ENCODE measurements around the gene TRMT44. TPM values are rescaled to one million over a fixed set of nuclear protein-coding genes. Genes with fewer than 3 reads are reported as not detected.

Gene TRMT44
- total RNA-seq, 2 experiments from 2014 or later: 24.1 to 29.2 TPM

- H3K27ac Mint-ChIP-seq: no peak overlapping the region
- peaks cover 8% of the 10 kb centered on the region for H3K9me3 Mint-ChIP-seq
- H3K4me3 Mint-ChIP-seq: no peak overlapping the region
- intact Hi-C loops (cut with micrococcal nuclease): no loop called here
- H3K36me3 Mint-ChIP-seq: no peaks in the 10 kb centered on the region
- ChIA-PET POLR2A (no interaction called here), CTCF (no interaction called here)
- H3K4me1 Mint-ChIP-seq (ENCODE audit: low read depth): no peaks in the 10 kb centered on the region
- no peak for DNase-seq
- no peaks in the 10 kb centered on the region for H3K27me3 Mint-ChIP-seq
These were observed 74.9 kb downstream of the TRMT44 start for GRCh38 chr4:8515316-8516060.

DNA sequence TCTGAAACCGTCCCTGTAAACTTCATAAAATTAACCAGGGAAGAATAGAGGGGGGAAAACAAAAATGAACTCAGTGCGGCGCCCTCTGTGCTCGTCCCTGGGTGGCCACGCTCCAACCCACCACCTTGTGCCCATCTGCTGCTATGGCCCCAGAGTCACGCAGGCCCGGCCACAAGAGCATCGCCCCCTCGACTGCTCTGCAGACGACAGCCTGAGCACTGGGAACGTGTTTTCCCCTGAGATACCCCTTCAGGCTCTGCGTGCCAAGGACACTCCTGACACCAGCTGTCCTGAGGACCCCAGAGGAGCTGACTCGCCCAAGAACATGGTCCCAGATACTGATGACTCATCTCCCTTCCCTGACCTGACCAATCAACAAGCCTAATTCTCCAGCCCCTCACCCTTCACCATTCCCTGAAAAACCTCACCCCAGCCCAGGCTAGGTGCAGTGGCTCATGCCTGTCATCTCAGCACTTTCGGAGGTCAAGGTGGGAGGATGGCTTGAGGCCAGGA lies 75.5 kb downstream of the TRMT44 start:
- ChIA-PET CTCF (no interaction called here), POLR2A (no interaction called here)
- Mint-ChIP-seq H3K4me3 (no peak overlapping the region), H3K4me1 (ENCODE audit: low read depth) (no peaks in the 10 kb centered on the region), H3K27me3 (no peaks in the 10 kb centered on the region), H3K27ac (no peak overlapping the region), H3K36me3 (no peaks in the 10 kb centered on the region), H3K9me3 (peaks cover 13% of the 10 kb centered on the region)
- DNase-seq: no peak
- intact Hi-C loops (cut with micrococcal nuclease): no loop called here

GRCh38 chr4:8516996-8517550 lies 76.5 kb downstream of the TRMT44 start:
- ChIA-PET POLR2A (no interaction called here), CTCF (no interaction called here)
- intact Hi-C loops (cut with micrococcal nuclease): no loop called here
- Mint-ChIP-seq H3K4me3 (no peak overlapping the region), H3K9me3 (peaks cover 16% of the 10 kb centered on the region), H3K36me3 (no peaks in the 10 kb centered on the region), H3K27ac (no peak overlapping the region), H3K4me1 (ENCODE audit: low read depth) (no peaks in the 10 kb centered on the region), H3K27me3 (no peaks in the 10 kb centered on the region)
- DNase-seq: no peak

DNA sequence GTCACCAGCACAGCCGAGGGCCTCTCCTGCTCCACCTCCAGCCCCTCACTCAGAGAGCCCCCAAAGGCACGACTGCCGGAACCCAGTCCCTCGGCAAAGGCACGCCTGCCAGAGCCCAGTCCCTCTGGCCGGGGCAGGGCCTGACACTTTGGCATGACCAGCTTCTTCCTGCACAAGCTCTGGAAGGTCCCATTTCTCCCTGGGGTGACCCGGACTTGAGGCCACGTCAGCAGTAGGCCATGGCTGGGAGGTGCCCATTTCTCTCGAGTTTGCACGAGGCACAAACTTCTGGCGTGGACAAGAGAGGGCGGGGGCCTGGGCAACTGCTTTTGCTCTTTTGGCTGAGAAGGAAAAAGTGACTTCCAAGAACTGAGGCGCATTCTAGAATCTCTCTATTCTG lies 77.4 kb downstream of the TRMT44 start:
- intact Hi-C loops (cut with micrococcal nuclease): no loop called here
- H3K4me1 Mint-ChIP-seq (ENCODE audit: low read depth): no peaks in the 10 kb centered on the region
- no peak overlapping the region for H3K4me3 Mint-ChIP-seq
- POLR2A ChIA-PET: no interaction called here
- no peak for DNase-seq
- H3K36me3 Mint-ChIP-seq: no peaks in the 10 kb centered on the region
- H3K27me3 Mint-ChIP-seq: no peaks in the 10 kb centered on the region
- CTCF ChIA-PET: no interaction called here
- no peak overlapping the region for H3K27ac Mint-ChIP-seq
- peaks cover 17% of the 10 kb centered on the region for H3K9me3 Mint-ChIP-seq

- no peaks in the 10 kb centered on the region for H3K27me3 Mint-ChIP-seq
These were observed 81.9 kb downstream of the TRMT44 start for GRCh38 chr4:8522160-8523120.

GRCh38 chr4:8523175-8523574 lies 82.6 kb downstream of the TRMT44 start:
- ChIA-PET POLR2A (no interaction called here), CTCF (no interaction called here)
- H3K27ac Mint-ChIP-seq: no peak overlapping the region
- no peak overlapping the region for H3K4me3 Mint-ChIP-seq
- H3K27me3 Mint-ChIP-seq: no peaks in the 10 kb centered on the region
- peaks cover 12% of the 10 kb centered on the region for H3K9me3 Mint-ChIP-seq
- intact Hi-C loops (cut with micrococcal nuclease): no loop called here
- DNase-seq: no peak
- no peaks in the 10 kb centered on the region for H3K4me1 Mint-ChIP-seq (ENCODE audit: low read depth)
- H3K36me3 Mint-ChIP-seq: no peaks in the 10 kb centered on the region

More at GRCh38 chr4:8522160-8523120, 81.9 kb downstream of the TRMT44 start:
- H3K36me3 Mint-ChIP-seq: no peaks in the 10 kb centered on the region
- peaks cover 12% of the 10 kb centered on the region for H3K9me3 Mint-ChIP-seq
- ChIA-PET POLR2A (no interaction called here), CTCF (no interaction called here)
- H3K27ac Mint-ChIP-seq: no peak overlapping the region
- no peaks in the 10 kb centered on the region for H3K4me1 Mint-ChIP-seq (ENCODE audit: low read depth)
- no peak for DNase-seq
- no peak overlapping the region for H3K4me3 Mint-ChIP-seq
- intact Hi-C loops (cut with micrococcal nuclease): no loop called here

DNA sequence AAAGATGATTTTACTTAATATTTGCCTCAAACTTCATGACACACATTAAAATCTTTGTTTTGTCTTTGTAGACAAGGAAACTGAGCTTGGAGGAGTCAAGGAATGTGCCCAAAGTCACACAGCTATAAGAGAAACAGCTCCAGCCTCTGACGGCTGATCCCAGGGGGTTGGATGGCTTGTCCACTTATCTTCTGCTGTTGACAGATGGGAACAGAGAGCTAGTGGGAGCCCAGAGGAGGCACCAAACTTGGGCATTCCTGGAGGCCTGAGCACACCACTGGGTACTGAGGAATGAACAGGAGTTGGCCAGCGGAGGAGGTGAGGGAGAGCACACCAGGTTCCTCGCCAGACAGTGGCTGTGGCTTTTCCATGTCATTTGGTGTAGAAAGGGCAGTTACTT lies 83.2 kb downstream of the TRMT44 start:
- no peaks in the 10 kb centered on the region for H3K36me3 Mint-ChIP-seq
- no peak for DNase-seq
- ChIA-PET POLR2A (no interaction called here), CTCF (no interaction called here)
- H3K4me3 Mint-ChIP-seq: no peak overlapping the region
- H3K9me3 Mint-ChIP-seq: peaks cover 12% of the 10 kb centered on the region
- no peaks in the 10 kb centered on the region for H3K4me1 Mint-ChIP-seq (ENCODE audit: low read depth)
- no peaks in the 10 kb centered on the region for H3K27me3 Mint-ChIP-seq
- H3K27ac Mint-ChIP-seq: no peak overlapping the region
- intact Hi-C loops (cut with micrococcal nuclease): no loop called here

DNA sequence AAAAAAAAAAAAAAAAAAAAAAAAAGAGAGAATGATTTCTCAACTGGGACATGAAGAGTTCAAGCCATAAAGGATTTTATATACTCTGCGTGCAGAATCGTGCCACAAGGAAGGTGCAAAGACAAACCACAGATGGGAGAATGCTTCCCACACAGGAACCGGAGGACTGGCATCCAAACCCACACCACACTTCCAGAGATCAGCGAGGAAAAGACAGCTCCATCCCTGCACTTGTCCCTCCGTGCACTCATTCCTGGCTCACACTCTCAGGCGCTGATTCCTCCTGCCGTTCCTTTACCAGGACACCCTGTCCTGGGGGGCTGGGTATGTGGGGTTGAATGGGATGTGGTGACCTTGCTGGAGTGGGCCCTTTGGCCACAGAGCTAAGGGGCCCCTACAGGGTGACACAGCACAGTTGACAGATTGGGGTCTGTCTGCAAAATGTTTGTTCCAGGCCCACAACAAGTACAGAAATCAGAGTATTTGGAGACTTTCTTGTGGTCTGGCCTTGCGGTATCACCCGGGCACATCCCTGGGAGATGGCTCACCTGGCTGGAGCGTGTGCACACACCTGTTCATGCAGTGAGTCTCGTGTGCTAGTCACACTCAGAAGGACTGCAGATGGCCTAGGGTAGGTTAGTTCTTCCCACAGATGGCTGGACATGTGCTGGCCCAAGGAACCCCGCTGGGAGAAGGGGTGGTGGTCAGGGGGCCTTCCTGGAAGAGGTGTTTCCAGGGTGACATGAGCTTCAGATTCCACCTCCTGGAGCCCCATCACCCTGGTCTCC lies 84.2 kb downstream of the TRMT44 start:
- Mint-ChIP-seq H3K27me3 (no peaks in the 10 kb centered on the region), H3K4me3 (no peak overlapping the region), H3K9me3 (peaks cover 12% of the 10 kb centered on the region), H3K36me3 (no peaks in the 10 kb centered on the region), H3K27ac (no peak overlapping the region), H3K4me1 (ENCODE audit: low read depth) (no peaks in the 10 kb centered on the region)
- CTCF ChIA-PET: no interaction called here
- POLR2A ChIA-PET: no interaction called here
- intact Hi-C loops (cut with micrococcal nuclease): no loop called here
- no peak for DNase-seq

GRCh38 chr4:8525383-8526120 lies 85.0 kb downstream of the TRMT44 start:
- peaks cover under 1% of the 10 kb centered on the region for H3K27me3 Mint-ChIP-seq
- H3K36me3 Mint-ChIP-seq: no peaks in the 10 kb centered on the region
- POLR2A ChIA-PET: no interaction called here
- no peak overlapping the region for H3K4me3 Mint-ChIP-seq
- H3K27ac Mint-ChIP-seq: no peak overlapping the region
- DNase-seq: no peak
- H3K4me1 Mint-ChIP-seq (ENCODE audit: low read depth): no peaks in the 10 kb centered on the region
- CTCF ChIA-PET: interaction anchor here (0.6 kb wide), 1 partner anchor 68 kb away, joined by 3 read pairs; no protein-coding TSS in a partner anchor
- H3K9me3 Mint-ChIP-seq: peaks cover 9% of the 10 kb centered on the region
- intact Hi-C loops (cut with micrococcal nuclease): no loop called here

Measured in activated CD4-positive, alpha-beta memory T cell treated with anti-CD3 and anti-CD28 coated beads for 36 hours (primary cell).